Thymus (tissue), 11 donors: Measurements from ENCODE around the gene ZNF791. TPM values are rescaled to one million over a fixed set of nuclear protein-coding genes. Genes with fewer than 3 reads are reported as not detected.

Source experiments
- DNase-seq, 9 donors: peaks; one replicate each; pipeline ENCODE4 v3.0.0-alpha.2; 2013; ENCODE audit warnings: low spot score in 9 of 9, low read depth in 6 of 9, missing footprints in 1 of 9
- H3K27ac ChIP-seq, 2 donors: one replicate each; pipeline ENCODE4 v1.5.1; 2013; ENCODE audit warnings: control low read depth in 1 of 2, low read depth in 1 of 2, low read length in 1 of 2, mild to moderate bottlenecking in 1 of 2, moderate library complexity in 1 of 2
- H3K27me3 ChIP-seq, 2 donors: one replicate each; pipeline ENCODE4 v1.5.1; 2013; ENCODE audit warnings: low read length in 1 of 2; ENCODE audit not compliant: control insufficient read depth in 2 of 2, insufficient read depth in 1 of 2
- H3K36me3 ChIP-seq, 2 donors: one replicate each; pipeline ENCODE4 v1.5.1; 2013; ENCODE audit warnings: low read length in 1 of 2, mild to moderate bottlenecking in 1 of 2, moderate library complexity in 1 of 2; ENCODE audit not compliant: control insufficient read depth in 2 of 2, insufficient read depth in 2 of 2
- H3K4me1 ChIP-seq, 2 donors: one replicate each; pipeline ENCODE4 v1.5.1; 2013; ENCODE audit warnings: low read length in 2 of 2; ENCODE audit not compliant: control insufficient read depth in 2 of 2, insufficient read depth in 2 of 2
- H3K4me3 ChIP-seq, 2 donors: one replicate each; pipeline ENCODE4 v1.5.1; 2013; ENCODE audit warnings: low read length in 2 of 2, control low read depth in 1 of 2, mild to moderate bottlenecking in 1 of 2
- H3K9me3 ChIP-seq, 2 donors: one replicate each; pipeline ENCODE4 v1.5.1; 2013; ENCODE audit warnings: low read length in 1 of 2, mild to moderate bottlenecking in 1 of 2; ENCODE audit not compliant: control insufficient read depth in 2 of 2, insufficient read depth in 1 of 2
- WGBS: extraction: QIAGEN DNeasy Blood & Tissue Kit; methylation state at CpG from one replicate; pipeline ENCODE4 v1.1.7; 2013; 5-methylcytosine and 5-hydroxymethylcytosine counted together
- polyA plus RNA-seq: library from polyadenylated mRNA; stranded (reverse); fragments of 200-250 nt; gene quantifications from one replicate; pipeline ENCODE4 v1.2.3, GENCODE V29; 2013
- total RNA-seq: library from RNA; stranded (reverse); fragments of 120-200 nt; gene quantifications from one replicate; pipeline ENCODE4 v1.2.4, GENCODE V29; 2013
- donor health status: healthy.

ZNF791 gene
- total and polyA plus RNA-seq, 2 donors = 8.6 to 9.1 TPM

GRCh38 chr19:12668346-12668745 is 57.6 kb downstream of the ZNF791 start:
- 92% methylated on average over 8 of the region's 8 CpGs for WGBS
- no peak for DNase-seq
- H3K9me3 ChIP-seq = no peaks in the 10 kb centered on the region
- peak overlapping the region; percentile 92 to 99 for H3K4me3 ChIP-seq
- no peaks in the 10 kb centered on the region for H3K27me3 ChIP-seq
- peak overlapping the region in 1 of 2 donors; percentile 91 for H3K27ac ChIP-seq
- H3K36me3 ChIP-seq = peaks cover 22 to 37% of the 10 kb centered on the region in 2 donors
- H3K4me1 ChIP-seq = peaks cover 22 to 51% of the 10 kb centered on the region in 2 donors

GRCh38 chr19:12668932-12669269 is 58.2 kb downstream of the ZNF791 start:
- WGBS = 1% methylated on average over 24 of the region's 24 CpGs
- peak in 2 of 9 donors; percentile 17 to 55 for DNase-seq
- Histone ChIP-seq H3K27me3 (no peaks in the 10 kb centered on the region), H3K36me3 (peaks cover 21 to 36% of the 10 kb centered on the region in 2 donors), H3K4me1 (peaks cover 22 to 51% of the 10 kb centered on the region in 2 donors), H3K4me3 (peak overlapping the region; percentile 92 to 99), H3K27ac (peak overlapping the region; percentile 91), H3K9me3 (no peaks in the 10 kb centered on the region)

GRCh38 chr19:12669270-12670158 is 58.8 kb downstream of the ZNF791 start:
- peak overlapping the region; percentile 92 to 99 for H3K4me3 ChIP-seq
- H3K36me3 ChIP-seq = peaks cover 27 to 36% of the 10 kb centered on the region in 2 donors
- no peaks in the 10 kb centered on the region for H3K27me3 ChIP-seq
- H3K27ac ChIP-seq = peak overlapping the region; percentile 91
- WGBS = under 1% methylated on average over 64 of the region's 64 CpGs
- no peaks in the 10 kb centered on the region for H3K9me3 ChIP-seq
- DNase-seq = peak; percentile 70 to 90 (median 79)
- peaks cover 22 to 50% of the 10 kb centered on the region in 2 donors for H3K4me1 ChIP-seq

- Histone ChIP-seq H3K4me1 (peaks cover 22 to 42% of the 10 kb centered on the region in 2 donors), H3K9me3 (no peaks in the 10 kb centered on the region), H3K27ac (peak overlapping the region; percentile 91), H3K27me3 (no peaks in the 10 kb centered on the region), H3K36me3 (peaks cover 33 to 37% of the 10 kb centered on the region in 2 donors), H3K4me3 (peak overlapping the region; percentile 92 to 99)
- no peak for DNase-seq
- 51% methylated on average over 26 of the region's 26 CpGs for WGBS
These were observed 59.6 kb downstream of the ZNF791 start for GRCh38 chr19:12670159-12670928.

GRCh38 chr19:12672744-12673143 is 62.0 kb downstream of the ZNF791 start:
- H3K27ac ChIP-seq = no peak overlapping the region
- peaks cover 55 to 58% of the 10 kb centered on the region in 2 donors for H3K36me3 ChIP-seq
- no peak for DNase-seq
- H3K4me1 ChIP-seq = peaks cover 10 to 23% of the 10 kb centered on the region in 2 donors
- H3K27me3 ChIP-seq = no peaks in the 10 kb centered on the region
- no peaks in the 10 kb centered on the region for H3K9me3 ChIP-seq
- H3K4me3 ChIP-seq = no peak overlapping the region
- WGBS = 96% methylated on average over 10 of the region's 10 CpGs

GRCh38 chr19:12675399-12675798 is 64.7 kb downstream of the ZNF791 start:
- Histone ChIP-seq H3K36me3 (peaks cover 73 to 75% of the 10 kb centered on the region in 2 donors), H3K9me3 (no peaks in the 10 kb centered on the region), H3K4me1 (peaks cover 0 to 11% of the 10 kb centered on the region in 2 donors), H3K27me3 (no peaks in the 10 kb centered on the region), H3K4me3 (no peak overlapping the region), H3K27ac (no peak overlapping the region)
- WGBS = 98% methylated on average over 10 of the region's 10 CpGs
- DNase-seq = no peak

- Histone ChIP-seq H3K36me3 (peaks cover 73 to 75% of the 10 kb centered on the region in 2 donors), H3K9me3 (no peaks in the 10 kb centered on the region), H3K27me3 (no peaks in the 10 kb centered on the region), H3K4me3 (no peak overlapping the region), H3K27ac (no peak overlapping the region), H3K4me1 (peaks cover 0 to 10% of the 10 kb centered on the region in 2 donors)
- 97% methylated on average over 15 of the region's 15 CpGs for WGBS
- DNase-seq = no peak
These were observed 65.2 kb downstream of the ZNF791 start for GRCh38 chr19:12675940-12676339.

- no peak overlapping the region for H3K4me3 ChIP-seq
- H3K4me1 ChIP-seq = peaks cover 0 to 15% of the 10 kb centered on the region in 2 donors
- H3K9me3 ChIP-seq = no peaks in the 10 kb centered on the region
- peaks cover 73 to 75% of the 10 kb centered on the region in 2 donors for H3K36me3 ChIP-seq
- no peaks in the 10 kb centered on the region for H3K27me3 ChIP-seq
- no peak overlapping the region for H3K27ac ChIP-seq
- peak in 6 of 9 donors; percentile 67 to 85 (median 73) for DNase-seq
- whole genome bisulfite sequencing = 50% methylated on average over 4 of the region's 4 CpGs
These were observed 65.7 kb downstream of the ZNF791 start for GRCh38 chr19:12676384-12676792.

GRCh38 chr19:12676928-12677327 is 66.2 kb downstream of the ZNF791 start:
- no peaks in the 10 kb centered on the region for H3K9me3 ChIP-seq
- peaks cover 0 to 15% of the 10 kb centered on the region in 2 donors for H3K4me1 ChIP-seq
- 98% methylated on average over 12 of the region's 12 CpGs for WGBS
- H3K4me3 ChIP-seq = no peak overlapping the region
- no peaks in the 10 kb centered on the region for H3K27me3 ChIP-seq
- no peak overlapping the region for H3K27ac ChIP-seq
- peaks cover 71 to 74% of the 10 kb centered on the region in 2 donors for H3K36me3 ChIP-seq
- DNase-seq = no peak
